ENCODE data around the gene TTLL11.
"Not testable (repeated sequence)": the region's sequence is repeated elsewhere in the genome, so short reads cannot be mapped to it uniquely, and the experiment has no call there.

Gene TTLL11

DNA sequence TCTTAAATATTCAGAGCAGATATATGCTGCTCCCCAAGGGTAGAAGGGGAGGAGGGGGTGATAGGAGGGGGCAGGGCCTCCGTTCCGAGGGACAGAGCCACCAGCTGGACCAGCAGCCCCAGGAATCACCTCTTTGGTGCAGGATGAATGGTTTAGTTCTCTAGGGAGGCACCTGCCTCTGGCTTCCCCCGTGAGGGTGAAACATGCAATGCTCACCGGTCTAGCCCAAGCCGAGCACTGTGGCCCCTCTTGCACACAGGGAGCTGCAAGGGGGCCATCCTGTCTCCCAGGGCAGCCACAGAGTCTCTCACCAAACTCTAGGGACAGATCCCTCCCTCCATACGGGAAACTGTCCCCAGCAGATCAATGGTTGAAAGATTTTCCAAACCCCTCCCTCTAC lies 278.0 kb downstream of the TTLL11 start:
- DNase-seq (ENCODE audit: low read depth in 2 of 2): no peak

DNA sequence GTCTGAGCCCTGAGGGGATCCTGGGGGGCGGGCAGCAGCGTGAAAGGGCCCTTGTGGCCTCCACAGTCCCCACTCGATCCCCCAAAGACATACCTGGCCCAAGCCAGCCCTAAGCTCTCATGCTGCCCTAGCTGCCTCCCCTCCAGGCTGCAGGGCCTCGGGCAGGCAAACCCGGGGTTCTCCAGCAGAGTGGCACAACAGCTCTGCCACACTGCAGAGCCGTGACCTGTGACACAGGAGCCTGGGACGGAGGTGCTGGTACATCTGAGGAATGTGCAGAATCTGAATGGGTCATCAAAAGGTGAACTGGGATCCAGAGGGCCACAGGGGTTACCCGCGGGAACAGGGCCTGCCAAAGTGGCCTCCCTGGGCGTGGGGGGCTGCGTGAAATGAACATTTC lies 278.5 kb downstream of the TTLL11 start:
- DNase-seq (ENCODE audit: low read depth in 2 of 2): no peak

DNA sequence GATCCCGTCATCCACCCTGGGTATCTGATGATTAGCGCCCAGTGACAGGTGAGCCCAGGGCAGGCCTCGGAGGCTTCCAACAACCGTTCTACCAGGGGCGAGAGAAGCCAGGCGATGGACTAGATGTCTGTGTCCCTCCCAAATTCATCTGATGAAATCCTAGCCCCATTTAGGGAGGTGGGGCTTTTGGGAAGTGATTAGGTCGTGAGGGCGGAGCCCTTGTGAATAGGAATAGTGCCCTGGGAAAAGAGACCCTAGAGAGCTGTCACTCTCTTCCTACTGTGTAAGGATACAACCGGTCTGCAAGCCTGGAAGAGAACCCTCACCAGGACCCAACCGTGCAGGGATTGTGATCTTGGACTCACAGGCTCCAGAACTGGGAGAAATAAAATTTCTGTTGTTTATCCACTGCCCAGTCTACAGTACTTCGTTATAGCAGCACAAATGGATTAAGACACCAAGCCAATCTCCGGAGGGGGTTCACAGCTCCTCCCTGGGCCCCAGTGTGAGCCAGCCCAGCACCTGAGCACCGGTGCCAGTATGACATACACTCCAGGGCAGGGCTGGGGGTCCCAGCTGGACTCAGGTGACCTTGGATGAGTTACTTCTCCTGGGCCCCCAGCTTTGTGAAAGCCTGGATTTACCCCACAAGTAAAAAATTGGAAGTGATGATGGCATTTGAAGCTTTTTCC lies 279.4 kb downstream of the TTLL11 start:
- no peak for DNase-seq (ENCODE audit: low read depth in 2 of 2)

DNA sequence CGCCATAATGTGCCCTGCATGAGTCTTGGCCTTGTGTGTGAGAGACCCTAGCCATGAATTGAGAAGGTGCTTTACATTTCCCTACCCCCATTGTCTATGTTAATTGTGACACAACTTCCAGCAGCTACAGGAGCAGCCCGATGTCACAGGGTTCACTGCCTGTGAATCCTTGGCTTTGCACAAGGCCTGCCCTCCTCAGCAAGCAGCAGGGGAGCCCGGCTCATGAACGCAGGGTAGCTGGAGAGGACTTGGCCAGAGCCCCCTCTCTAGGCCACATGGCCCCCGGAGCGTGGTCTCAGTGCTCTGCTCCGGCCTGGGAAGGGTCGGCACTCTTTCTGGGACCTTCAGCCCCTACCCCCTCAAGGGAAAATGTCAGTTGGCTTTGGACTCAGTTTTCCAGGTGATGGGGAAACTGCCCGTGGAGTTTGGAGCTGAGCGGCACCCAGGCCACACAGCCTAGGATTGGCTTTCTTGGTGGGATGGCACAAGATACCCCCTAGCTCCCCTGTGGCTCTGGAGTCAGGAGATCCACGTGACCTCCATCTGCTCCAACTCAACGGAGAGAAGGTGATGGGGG lies 280.9 kb downstream of the TTLL11 start:
- no peak for DNase-seq (ENCODE audit: low read depth in 2 of 2)

DNA sequence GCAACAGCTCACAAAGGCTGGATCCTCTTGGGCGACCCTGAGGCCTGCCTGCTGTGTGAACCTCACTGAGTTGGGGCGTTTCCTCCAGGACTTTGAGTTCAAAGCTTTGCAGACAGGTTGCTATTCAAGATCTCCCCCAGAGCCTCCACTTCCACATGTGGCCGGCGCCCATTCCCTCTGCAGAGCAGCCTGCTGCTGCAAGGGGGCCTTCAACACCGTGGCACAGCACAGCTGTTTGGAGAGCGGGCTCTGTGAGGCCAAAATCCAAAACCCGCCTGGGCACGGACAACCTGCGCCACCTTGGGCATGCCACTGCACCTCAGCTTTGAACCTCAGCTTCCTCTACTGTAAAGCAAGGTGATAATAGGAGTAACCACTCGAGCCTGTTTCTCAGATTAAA lies 281.4 kb downstream of the TTLL11 start:
- no peak for DNase-seq (ENCODE audit: low read depth in 2 of 2)

DNA sequence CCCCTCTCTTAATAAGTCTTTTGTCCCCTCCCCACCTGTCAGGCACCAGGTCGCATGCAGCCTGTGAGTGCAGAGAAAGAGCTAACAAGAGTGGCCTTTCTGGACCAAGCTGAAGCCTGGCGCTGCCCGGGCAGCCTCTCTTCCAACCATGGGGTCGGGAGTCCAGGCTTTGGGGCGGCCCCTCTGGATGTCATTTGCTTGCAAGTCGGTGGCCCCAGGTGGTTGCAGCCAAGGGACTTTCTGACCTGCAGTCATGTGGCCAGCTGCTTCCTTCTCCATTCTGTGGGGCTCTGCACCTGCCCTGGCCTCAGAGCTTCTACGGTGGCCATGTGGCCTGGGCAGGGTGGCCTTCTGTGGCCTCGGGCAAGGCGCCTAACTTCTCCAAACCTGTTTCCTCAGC lies 282.0 kb downstream of the TTLL11 start:
- DNase-seq (ENCODE audit: low read depth in 2 of 2): no peak

DNA sequence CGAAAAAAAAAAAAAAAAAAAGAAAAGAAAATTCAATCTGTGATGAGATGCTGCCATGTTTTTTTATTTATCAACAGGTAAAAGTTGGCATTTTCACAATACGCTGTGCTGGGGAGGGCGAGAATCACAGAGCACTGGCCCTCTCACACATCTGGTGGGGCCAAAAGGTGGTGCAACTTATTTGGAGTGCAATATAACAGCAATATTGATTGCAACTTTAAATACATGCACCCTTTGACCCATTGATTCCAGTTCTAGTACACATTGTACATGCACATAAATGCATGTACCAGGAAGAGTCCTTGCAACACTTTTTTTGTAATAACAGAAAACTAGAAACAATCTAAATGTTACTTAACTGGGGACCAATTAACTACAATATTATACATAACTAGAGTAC lies 282.6 kb downstream of the TTLL11 start:
- no peak for DNase-seq (ENCODE audit: low read depth in 2 of 2)

DNA sequence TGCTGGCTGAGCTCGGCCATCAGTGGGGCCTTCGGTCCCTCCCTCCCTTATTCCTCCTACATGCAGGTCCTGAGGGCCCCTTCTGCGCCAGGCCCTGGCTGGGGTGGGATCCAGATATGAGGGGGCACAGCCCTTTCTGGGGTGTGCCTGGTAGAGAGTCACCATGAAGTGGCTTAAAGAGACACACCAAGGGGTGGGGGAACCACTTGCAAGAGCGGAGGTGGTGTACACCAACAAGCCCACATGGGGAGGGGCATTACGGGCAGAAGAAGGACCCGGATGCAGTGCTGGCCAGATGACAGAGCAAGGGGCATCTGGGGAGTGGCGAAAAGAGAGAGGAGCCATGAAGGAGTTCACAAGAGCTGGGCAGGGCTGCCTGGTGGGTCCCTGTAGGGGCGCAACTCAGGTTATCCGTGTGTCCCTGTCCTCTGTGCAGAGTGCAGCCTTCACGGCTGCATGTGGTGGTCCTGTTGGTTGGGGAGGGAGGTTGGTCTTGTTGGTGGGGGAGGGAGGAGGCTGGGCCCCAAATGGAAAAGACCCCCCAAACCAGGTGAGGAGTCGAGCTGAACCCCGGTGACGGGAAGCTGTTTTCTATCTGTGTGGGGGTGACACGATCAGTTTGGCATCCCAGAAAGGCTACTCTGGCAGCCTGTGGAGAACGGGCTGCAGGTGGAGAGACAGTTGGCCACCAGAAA lies 283.6 kb downstream of the TTLL11 start:
- DNase-seq (ENCODE audit: low read depth in 2 of 2): no peak

DNA sequence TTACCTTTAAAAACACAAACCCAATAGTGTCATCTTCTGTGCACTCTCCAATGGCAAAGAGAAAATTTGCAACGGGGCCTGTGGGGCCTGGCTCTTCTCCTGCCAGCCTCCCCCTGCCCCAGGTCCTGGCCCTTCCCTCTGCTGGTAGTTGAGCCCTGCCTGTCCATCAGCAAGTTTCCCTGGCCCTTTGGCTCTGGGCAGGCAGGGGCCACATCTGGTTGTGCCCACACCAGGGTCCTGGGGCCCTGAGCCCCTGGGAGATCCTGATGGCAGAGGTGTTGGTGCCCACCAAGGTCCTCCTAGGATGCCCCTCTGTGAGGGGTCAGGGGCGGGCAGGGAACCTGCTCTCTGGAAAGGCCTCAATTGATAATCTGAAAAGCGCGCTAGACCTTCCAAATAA lies 284.3 kb downstream of the TTLL11 start:
- no peak for DNase-seq (ENCODE audit: low read depth in 2 of 2)

DNA sequence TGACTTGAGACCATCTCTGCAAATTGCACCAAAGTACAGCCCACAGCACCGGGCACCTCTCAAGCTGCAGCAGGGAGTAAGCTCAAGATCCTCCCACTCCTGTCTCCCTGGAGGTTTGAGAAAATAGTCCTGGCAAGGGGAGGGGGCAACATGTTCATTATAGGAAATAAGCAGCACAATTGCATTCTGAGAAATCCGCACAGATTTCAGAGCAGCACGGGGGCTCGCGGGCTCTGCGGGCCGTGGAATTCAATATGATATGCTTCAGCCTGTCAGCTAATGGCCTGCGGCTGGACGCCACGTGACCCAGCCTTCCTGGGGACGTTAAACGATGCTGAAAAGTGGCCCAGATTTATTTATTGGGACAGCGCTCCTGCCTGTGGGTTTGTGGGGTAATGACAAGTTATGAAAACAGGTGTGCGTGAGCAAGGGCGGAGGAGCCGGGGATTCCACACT lies 285.3 kb downstream of the TTLL11 start:
- DNase-seq (ENCODE audit: low read depth in 2 of 2): no peak

DNA sequence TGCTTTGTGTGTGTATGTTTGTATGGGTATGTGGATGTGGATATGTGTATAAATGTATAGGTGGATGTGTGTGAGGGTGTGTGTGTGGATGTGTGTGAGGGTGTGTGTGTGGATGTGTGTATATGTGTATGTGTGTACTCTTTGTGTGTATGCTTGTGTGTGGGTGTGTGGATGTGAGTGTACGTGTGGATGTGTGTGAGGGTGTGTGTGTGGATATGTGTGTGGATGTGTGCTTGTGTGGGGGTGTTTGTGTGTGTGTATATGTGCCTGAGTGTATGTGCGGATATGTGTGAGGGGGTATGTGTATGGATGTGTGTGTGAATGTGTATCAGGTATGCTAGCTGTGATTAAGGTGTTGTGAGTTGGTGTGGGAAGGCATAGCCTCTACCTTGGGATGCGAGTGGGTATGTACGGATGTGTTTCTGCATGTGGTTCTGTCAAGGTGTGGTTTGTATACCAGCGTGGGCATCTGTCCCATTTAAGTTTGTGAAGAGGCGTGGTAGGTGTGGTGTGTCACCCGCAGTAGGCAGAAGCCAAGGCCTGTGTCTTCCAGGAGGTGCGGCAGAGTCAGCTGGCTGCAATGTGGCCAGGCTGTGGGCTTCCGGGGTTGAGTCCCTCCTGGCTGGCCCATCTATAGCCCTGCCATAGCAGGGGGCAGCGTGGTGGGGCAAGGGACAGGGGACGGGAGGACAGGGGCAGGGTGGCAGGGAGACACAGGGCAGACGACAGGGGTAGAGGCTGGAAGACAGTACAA lies 285.9 kb downstream of the TTLL11 start:
- DNase-seq (ENCODE audit: low read depth in 2 of 2): no peak

DNA sequence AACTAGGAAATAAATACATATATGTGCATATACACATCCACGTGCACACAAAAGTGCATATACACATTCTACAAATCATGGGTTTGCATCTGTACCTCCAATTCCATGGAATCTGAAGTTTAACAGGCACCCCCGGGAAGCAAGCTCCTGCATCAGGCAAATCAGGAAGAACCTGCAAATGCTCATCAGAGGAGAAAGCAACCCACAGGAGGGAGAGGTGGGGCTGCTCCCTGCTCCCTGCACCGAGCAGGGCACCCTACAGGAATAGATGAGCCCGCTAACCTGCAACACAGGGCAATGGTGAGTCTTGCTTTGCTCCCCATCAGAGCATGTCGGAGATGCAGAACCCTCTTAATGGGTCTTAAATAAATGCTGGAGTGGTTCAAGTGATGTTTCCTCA lies 290.4 kb downstream of the TTLL11 start:
- no peak for DNase-seq (ENCODE audit: low read depth in 2 of 2)

DNA sequence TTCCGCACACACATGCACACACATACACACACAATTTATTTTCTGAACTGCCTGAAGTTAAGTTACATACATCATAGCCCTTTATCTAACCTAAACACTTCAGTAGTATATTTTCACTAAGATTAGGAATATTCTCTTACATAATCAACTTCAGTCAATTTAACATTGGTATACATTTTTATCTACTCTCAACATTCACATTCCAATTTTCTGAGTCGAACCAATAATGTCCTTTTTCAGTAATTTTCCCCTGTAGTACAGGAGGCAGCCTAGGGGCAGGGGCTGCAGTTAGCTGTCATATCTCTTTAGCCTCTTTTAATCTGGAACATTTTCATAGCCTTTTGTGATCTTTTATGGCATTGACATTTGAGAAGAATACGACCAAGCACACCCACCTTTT lies 291.5 kb downstream of the TTLL11 start:
- no peak for DNase-seq (ENCODE audit: low read depth in 2 of 2)

DNA sequence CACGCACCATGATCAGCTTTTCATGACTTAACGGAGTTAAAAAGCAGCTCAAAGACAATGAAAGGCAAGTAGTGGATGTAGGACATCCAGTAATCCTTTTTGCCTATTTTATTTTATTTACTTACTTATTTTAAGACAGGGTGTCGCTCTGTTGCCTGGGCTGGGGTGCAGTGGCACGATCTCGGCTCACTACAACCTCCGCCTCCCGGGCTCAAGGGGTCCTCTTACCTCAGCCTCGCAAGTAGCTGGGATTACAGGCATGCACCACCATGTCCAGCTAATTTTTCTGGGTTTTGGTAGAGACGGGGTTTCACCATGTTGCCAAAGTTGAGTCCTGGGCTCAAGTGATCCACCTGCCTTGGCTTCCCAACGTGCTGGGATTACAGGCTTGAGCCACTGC lies 292.7 kb downstream of the TTLL11 start:
- no peak for DNase-seq (ENCODE audit: low read depth in 2 of 2)

DNA sequence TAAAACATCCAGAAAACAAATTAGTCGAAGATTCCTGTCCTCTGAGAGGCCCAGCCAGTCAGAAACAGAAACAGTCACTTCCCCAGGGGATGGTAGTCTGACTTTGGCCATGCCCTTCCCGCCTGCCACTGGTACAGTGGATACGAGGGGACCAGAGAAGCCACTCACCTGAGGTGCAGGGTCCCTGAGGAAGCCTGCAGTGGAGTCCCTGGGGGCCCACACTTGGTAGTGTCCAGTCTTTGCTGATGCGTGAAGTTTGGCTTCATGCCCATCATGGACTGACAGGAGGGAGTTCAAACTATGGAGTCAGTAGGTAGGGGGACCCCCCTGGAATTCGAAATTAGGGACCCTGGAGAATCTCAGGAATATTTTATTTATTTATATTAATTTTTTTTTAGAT lies 294.2 kb downstream of the TTLL11 start:
- no peak for DNase-seq (ENCODE audit: low read depth in 2 of 2)

DNA sequence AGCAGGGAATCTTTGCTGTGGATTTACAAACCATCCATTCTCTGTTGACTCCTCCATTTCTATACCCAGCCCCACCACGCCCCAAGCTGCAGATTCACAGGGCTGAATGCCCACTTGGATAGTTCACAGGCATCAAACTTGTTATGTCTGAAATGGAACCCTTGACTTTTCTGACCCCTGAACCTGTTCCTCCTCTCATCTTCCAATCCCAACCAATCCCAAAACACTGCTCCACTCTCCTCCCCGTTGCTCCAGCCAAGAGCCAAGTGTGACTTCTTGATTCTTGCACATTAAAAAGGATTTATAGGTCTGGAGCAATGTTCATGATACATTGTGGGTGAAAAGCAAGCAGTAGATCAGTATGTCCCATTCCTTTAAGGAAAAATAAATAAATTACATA lies 296.0 kb downstream of the TTLL11 start:
- DNase-seq (ENCODE audit: low read depth in 2 of 2): no peak

DNA sequence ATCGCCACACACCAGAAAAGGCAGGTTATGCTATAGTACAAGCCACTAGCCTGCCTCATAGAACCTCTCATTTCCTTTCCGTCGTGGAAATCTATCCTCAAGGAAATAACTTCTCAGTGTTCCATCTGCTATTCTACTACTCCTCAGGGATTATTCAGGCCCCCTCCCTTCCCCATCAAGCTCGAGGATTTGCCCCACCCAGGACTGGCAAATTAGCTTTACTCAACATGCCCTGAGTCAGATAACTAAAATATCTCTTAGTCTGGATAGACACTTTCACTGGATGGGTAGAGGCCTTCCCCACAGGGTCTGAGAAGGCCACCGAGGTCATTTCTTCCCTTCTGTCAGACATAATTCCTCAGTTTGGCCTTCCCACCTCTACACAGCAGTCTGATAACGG lies 298.8 kb downstream of the TTLL11 start:
- DNase-seq (ENCODE audit: low read depth in 2 of 2): not testable (repeated sequence)

DNA sequence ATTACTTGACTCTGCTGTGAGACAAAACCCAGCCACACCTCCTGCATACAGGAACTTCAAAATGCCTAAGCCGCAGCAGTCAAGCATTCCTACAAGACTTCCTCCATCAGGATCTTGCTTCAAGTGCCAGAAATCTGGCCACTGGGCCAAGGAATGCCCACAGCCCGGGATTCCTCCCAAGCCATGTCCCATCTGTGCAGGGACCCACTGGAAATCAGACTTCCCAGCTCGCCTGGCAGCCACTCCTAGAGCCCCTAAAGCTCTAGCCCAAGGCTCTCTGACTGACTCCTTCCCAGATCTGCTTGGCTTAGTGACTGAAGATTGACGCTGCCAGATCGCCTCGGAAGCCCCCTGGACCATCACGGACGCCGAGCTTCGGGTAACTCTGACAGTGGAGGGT lies 300.6 kb downstream of the TTLL11 start:
- not testable (repeated sequence) for DNase-seq (ENCODE audit: low read depth in 2 of 2)

DNA sequence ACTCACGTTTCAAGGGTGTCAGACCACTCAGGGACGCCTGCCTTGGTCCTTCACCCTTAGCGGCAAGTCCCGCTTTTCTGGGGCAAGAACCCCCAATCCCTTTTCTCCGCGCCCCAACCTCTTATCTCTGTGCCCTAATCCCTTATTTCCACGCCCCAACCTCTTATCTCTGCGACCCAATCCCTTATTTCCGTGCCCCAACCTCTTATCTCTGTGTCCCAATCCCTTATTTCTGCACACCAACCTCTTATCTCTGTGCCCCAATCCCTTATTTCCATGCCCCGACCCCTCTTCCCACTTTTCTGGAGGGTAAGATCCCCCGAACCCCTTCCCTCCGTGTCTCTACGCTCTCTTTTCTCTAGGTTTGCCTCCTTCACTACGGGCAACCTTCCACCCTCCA lies 302.3 kb downstream of the TTLL11 start:
- DNase-seq (ENCODE audit: low read depth in 2 of 2): no peak

DNA sequence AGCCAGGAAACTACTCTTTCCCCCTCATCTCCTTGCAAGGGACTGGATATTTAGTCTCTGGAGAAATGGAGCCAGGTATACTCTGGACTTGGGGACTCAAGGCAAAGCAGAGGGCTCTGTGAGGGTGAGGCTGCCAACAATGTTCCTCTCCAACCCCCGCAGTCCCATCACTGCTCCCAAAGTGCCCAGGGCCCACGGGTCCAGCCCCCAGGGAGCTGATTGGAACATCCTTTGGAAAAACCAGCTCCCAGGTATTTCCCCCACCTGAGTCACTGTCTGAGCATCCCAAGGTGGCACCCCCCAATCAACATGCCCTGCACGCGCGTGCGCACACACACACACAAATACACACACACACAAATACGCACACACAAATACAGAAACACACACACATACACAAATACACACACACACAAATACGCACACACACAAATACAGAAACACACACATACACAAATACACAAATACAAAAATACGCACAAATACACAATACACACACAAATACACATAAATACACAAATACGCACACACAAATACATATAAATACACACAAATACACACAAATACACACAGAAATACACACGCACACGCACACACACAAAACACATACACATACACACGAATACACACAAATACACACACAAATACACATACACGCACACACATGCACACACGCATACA lies 304.3 kb downstream of the TTLL11 start:
- DNase-seq (ENCODE audit: low read depth in 2 of 2): no peak

DNA sequence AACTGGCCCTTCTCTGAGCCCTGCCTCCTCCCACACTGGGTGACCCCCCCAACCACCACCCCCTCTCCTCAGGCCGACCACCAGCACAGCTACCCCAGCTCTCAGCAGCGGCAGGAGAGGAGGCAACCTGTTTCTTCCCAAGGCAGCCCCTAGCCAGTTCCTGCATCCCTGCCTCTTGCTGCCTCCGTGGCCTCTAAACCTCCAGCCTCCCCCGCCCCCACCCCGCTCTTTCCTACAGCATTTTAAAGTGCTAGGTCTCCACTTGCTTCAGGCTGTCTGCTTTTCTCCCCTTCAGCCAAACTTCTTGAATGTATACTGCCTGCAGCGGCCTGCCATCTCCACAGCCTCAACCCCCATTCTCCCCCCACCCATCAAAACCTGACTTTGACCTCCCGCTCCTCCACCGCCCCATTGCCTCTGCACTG lies 306.1 kb downstream of the TTLL11 start:
- DNase-seq (ENCODE audit: low read depth in 2 of 2): no peak

DNA sequence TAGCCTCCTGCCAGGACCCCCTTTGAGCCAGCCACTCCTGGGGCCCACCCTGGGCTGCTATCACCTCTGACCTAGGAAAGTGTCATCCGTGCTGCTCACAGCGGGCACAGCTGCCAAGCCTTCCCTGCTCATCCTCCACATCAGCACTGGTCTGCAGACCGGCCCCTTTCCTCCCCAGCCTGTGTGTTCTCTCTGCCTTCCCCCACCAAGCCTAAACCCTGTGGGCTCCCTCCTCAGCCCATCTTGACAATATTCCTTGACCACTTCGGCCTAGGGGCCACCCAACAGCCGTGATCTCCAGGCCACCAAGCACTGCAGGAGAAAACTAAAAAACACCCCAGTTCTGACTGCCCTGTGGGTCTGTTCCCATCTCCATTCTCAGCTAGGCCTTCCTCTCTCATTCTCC lies 306.6 kb downstream of the TTLL11 start:
- DNase-seq (ENCODE audit: low read depth in 2 of 2): no peak

All from fibroblast of skin of left biceps (primary cell).